ENCODE measurements around the gene TRUB2.

TRUB2 gene

DNA sequence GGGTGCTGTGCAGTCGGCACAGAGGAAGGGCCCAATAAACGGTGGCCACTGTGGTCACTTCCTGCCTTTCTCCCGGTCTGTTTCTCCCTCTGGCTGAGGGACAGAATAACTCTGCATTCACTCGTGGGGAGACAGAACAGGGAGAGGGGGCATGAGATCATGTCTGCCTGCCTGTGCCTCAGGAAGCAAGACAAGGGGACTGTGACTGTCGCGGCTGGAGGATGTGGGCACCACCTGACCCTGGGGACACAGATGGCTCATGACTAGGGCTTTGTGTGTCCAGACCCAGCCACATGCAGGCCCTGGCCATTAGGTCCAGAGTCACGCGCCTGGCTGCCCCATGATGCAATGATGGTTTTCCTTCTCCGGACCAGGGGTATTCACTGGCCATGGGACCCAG is 5.8 kb downstream of the TRUB2 start:
- Histone ChIP-seq H3K4me3 (no peak overlapping the region), H3K27ac (no peak overlapping the region)
- no peak for TF ChIP-seq CTCF (IDR thresholded peaks at IDR 0.05)
- DNase-seq (ENCODE audit: low spot score), result no peak

DNA sequence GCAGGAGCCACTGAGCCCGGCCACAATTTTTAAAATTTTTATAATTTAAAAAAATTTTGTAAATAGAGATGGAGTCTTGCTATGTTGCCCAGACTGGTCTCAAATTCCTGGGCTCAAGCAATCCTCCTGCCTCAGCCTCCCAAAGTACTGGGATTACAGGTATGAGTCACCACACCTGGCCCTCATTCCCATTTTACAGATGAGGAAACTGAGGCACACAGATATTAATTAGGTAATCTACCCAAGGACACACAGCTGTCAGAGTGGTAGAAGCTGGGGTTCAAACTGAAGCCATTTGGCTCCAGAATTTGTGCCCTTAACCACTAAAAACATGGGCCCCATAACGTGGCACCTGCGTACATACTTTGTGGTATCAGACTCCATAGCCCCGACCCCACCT is 7.5 kb downstream of the TRUB2 start:
- Histone ChIP-seq H3K27ac (no peak overlapping the region), H3K4me3 (no peak overlapping the region)
- no peak for DNase-seq (ENCODE audit: low spot score)
- no peak for TF ChIP-seq CTCF (IDR thresholded peaks at IDR 0.05)

GRCh38 chr9:128310461-128310860 is 11.8 kb downstream of the TRUB2 start:
- TF ChIP-seq CTCF (IDR thresholded peaks at IDR 0.05), result no peak
- Histone ChIP-seq H3K27ac (no peak overlapping the region), H3K4me3 (no peak overlapping the region)
- no peak for DNase-seq (ENCODE audit: low spot score)

DNA sequence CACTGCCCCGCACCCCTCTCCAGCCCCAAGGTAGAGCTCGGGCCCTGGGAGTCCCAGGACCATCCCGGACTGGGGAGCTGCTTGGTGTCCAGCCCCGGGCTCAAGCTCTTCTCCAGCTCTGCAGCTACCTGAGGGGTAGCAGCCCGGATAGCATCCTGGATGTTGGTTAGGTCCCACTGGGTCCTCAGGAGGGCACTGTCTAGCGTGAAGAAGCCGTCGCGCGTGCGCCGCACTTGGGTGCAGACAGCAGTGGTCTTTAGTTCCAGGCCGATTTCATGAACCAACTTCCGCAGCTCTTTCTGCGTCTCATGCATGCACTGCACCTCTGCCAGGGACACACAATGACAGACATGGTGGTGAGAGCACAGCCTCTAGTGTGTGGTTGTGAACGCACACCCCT is 12.7 kb downstream of the TRUB2 start:
- DNase-seq (ENCODE audit: low spot score), result no peak
- no peak overlapping the region for H3K27ac ChIP-seq
- no peak overlapping the region for H3K4me3 ChIP-seq
- TF ChIP-seq CTCF (IDR thresholded peaks at IDR 0.05), result no peak

GRCh38 chr9:128304971-128305288 is 17.3 kb downstream of the TRUB2 start:
- DNase-seq (ENCODE audit: low spot score), result no peak
- H3K4me3 ChIP-seq, result no peak overlapping the region
- no peak for TF ChIP-seq CTCF (IDR thresholded peaks at IDR 0.05)
- H3K27ac ChIP-seq, result no peak overlapping the region

DNA sequence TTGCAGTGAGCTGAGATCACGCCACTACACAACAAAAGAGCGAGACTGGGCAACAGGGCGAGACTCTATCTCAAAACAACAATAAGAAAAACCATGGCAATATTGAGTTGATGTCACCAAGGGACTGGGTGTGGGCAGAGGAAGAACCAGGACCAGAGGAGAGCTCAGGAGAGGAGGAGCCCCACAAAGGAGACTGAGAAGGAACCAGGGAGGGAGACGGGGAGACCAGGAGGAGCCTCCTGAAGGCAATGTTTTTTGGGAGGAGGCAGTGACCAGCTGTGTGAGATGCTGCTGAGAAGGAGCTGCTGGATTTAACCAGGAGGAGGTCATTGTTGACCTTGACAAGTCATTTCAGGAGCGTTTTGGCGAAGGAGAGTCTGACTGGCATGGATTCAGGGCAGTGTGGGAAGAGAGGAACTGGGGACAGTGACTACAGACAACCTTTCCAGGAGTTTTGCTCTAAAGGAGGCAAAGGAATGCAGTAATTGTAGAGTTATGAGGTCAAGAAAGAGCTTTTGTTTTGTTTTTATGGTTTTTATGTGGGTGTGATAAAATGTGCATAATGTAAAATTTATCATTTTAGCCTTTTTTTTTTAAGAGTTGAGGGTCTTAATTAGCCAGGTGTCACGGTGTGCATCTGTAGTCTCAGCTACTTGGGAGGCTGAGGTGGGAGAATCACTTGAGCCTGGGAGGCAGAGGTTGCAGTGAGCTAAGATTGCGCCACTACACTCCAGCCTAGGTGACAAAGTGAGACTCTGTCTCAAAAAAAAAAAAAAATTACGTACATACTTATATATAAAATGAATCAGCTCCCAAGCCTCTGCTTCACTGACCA is 17.9 kb downstream of the TRUB2 start:
- TF ChIP-seq CTCF (IDR thresholded peaks at IDR 0.05), result no peak
- H3K4me3 ChIP-seq, result no peak overlapping the region
- no peak for DNase-seq (ENCODE audit: low spot score)
- no peak overlapping the region for H3K27ac ChIP-seq

All from coronary artery (tissue), 2 donors.